ENCODE measurements around the gene RBM33. TPM values are rescaled to one million over a fixed set of nuclear protein-coding genes. Genes with fewer than 3 reads are reported as not detected.

The RBM33 gene
- total and polyA plus RNA-seq, 2 of the 13 experiments (the other 11 are each of a cell fraction or from before 2014, with no cell fraction given) = 12.4 to 28.9 TPM

GRCh38 chr7:155717010-155717744, 72.7 kb downstream of the RBM33 start (continued):
- TF ChIP-seq, protein P1, sequence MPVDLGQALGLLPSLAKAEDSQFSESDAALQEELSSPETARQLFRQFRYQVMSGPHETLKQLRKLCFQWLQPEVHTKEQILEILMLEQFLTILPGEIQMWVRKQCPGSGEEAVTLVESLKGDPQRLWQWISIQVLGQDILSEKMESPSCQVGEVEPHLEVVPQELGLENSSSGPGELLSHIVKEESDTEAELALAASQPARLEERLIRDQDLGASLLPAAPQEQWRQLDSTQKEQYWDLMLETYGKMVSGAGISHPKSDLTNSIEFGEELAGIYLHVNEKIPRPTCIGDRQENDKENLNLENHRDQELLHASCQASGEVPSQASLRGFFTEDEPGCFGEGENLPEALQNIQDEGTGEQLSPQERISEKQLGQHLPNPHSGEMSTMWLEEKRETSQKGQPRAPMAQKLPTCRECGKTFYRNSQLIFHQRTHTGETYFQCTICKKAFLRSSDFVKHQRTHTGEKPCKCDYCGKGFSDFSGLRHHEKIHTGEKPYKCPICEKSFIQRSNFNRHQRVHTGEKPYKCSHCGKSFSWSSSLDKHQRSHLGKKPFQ (CRISPR knock-in tag; IDR thresholded peaks at IDR 0.05; ENCODE audit: insufficient replicate concordance) = no peak

GRCh38 chr7:155721056-155721455, 76.6 kb downstream of the RBM33 start:
- no peak for TF ChIP-seq NCOR1 (IDR thresholded peaks at IDR 0.05; ENCODE audit: borderline replicate concordance, low read length)
- CTCF ChIA-PET (ENCODE audit: low intra/inter-chr PET ratio, low total read pairs) = no interaction called here
- intact Hi-C loops (cut with micrococcal nuclease; ENCODE audit: unreplicated experiment) = no loop called here
- in situ Hi-C loops (cut with HindIII; ENCODE audit: extremely low pct_ligation_motif_present, low pct_unique_long_range_greater_than_20kb) = no loop called here
- Histone ChIP-seq H3K4me1 (ENCODE audit: insufficient read depth, low read length) (no peaks in the 10 kb centered on the region), H3K9ac (ENCODE audit: insufficient read depth, low read depth, low read length) (no peak overlapping the region), H3K36me3 (replicated peaks in 1 of 2; ENCODE audit: control insufficient read depth in 1 of 2, insufficient read depth in 2 of 2, low read length in 2 of 2) (peaks cover 7 to 77% of the 10 kb centered on the region in 2 experiments), H4K20me1 (ENCODE audit: insufficient read depth, low read length) (peaks cover 9% of the 10 kb centered on the region; the same call in 1 of the 2 replicates), H3K27ac (ENCODE audit: extremely low read length, insufficient read depth, low read length) (no peak overlapping the region), H3K4me2 (ENCODE audit: low read depth, low read length) (no peak overlapping the region), H3K79me2 (ENCODE audit: insufficient read depth, low read length) (peaks cover 44% of the 10 kb centered on the region), H3K4me3 (replicated peaks in 1 of 3; ENCODE audit: insufficient read depth in 1 of 3, low read depth in 2 of 3, low read length in 3 of 3) (no peak overlapping the region), H3K9me3 (ENCODE audit: low read length) (no peaks in the 10 kb centered on the region), H2AFZ (ENCODE audit: low read length) (no peak overlapping the region), H3K27me3 (ENCODE audit: control insufficient read depth in 1 of 2, insufficient read depth in 2 of 2, low read length in 2 of 2) (no peaks in the 10 kb centered on the region)
- DNase-seq (ENCODE audit: low spot score) (no peak), FAIRE-seq (no peak), ATAC-seq (no peak)
- WGBS (ENCODE audit: low lambda C conversion rate) = 94% methylated on average over 6 of the region's 6 CpGs
- BruUV-seq (replicated peaks) = no TSS peak
- POLR2A ChIA-PET = no interaction called here

- H3K27ac ChIP-seq (ENCODE audit: extremely low read length, insufficient read depth, low read length) = no peak overlapping the region
- TF ChIP-seq MXD4 (CRISPR knock-in tag; IDR thresholded peaks at IDR 0.05) (no peak), EHMT2 (IDR thresholded peaks at IDR 0.05; ENCODE audit: borderline replicate concordance, low read depth, low read length) (no peak), CHCHD3 (CRISPR knock-in tag; IDR thresholded peaks at IDR 0.05) (no peak), ZNF713 (CRISPR knock-in tag; IDR thresholded peaks at IDR 0.05) (no peak), MEIS1 (CRISPR knock-in tag; IDR thresholded peaks at IDR 0.05; ENCODE audit: borderline replicate concordance) (no peak), ZNF280D (CRISPR knock-in tag; IDR thresholded peaks at IDR 0.05) (no peak), RBM22 (optimal IDR thresholded peaks at IDR 0.05; ENCODE audit: low read length) (peak; percentile 64)
- FAIRE-seq (no peak), DNase-seq (ENCODE audit: low spot score) (no peak), ATAC-seq (no peak)
- in situ Hi-C loops (cut with HindIII; ENCODE audit: extremely low pct_ligation_motif_present, low pct_unique_long_range_greater_than_20kb) = no loop called here
- 95% methylated on average over 2 of the region's 2 CpGs for WGBS (ENCODE audit: low lambda C conversion rate)
- no TSS peak for BruUV-seq (replicated peaks)
- no peaks in the 10 kb centered on the region for H3K27me3 ChIP-seq (ENCODE audit: control insufficient read depth in 1 of 2, insufficient read depth in 2 of 2, low read length in 2 of 2)
- H3K4me3 ChIP-seq (replicated peaks in 1 of 3; ENCODE audit: insufficient read depth in 1 of 3, low read depth in 2 of 3, low read length in 3 of 3) = no peak overlapping the region
- intact Hi-C loops (cut with micrococcal nuclease; ENCODE audit: unreplicated experiment) = no loop called here
- peaks cover 5% of the 10 kb centered on the region; the same call in 1 of the 2 replicates for H3K4me1 ChIP-seq (ENCODE audit: insufficient read depth, low read length)
- ChIA-PET CTCF (ENCODE audit: low intra/inter-chr PET ratio, low total read pairs) (no interaction called here), POLR2A (no interaction called here)
- H3K79me2 ChIP-seq (ENCODE audit: insufficient read depth, low read length) = peaks cover 47% of the 10 kb centered on the region
- no peak overlapping the region for H3K9ac ChIP-seq (ENCODE audit: insufficient read depth, low read depth, low read length)
- H3K9me3 ChIP-seq (ENCODE audit: low read length) = no peaks in the 10 kb centered on the region
- peaks cover 6 to 75% of the 10 kb centered on the region in 2 experiments for H3K36me3 ChIP-seq (replicated peaks in 1 of 2; ENCODE audit: control insufficient read depth in 1 of 2, insufficient read depth in 2 of 2, low read length in 2 of 2)
- peaks cover 15% of the 10 kb centered on the region; the same call in 1 of the 2 replicates for H4K20me1 ChIP-seq (ENCODE audit: insufficient read depth, low read length)
- H2AFZ ChIP-seq (ENCODE audit: low read length) = no peak overlapping the region
- no peak overlapping the region for H3K4me2 ChIP-seq (ENCODE audit: low read depth, low read length)
Measured at GRCh38 chr7:155722118-155722517, 77.7 kb downstream of the RBM33 start.
